Small intestine (tissue), 16 donors: ENCODE results near the gene CRLF3. TPM values are rescaled to one million over a fixed set of nuclear protein-coding genes. Genes with fewer than 3 reads are reported as not detected.
A peak's percentile ranks its signal among the peaks of the same experiment; 100 is the strongest.

ENCODE experiments used
- DNase-seq, 2 donors: peaks; one replicate each; pipeline versions ENCODE4 v3.0.0 to v3.0.0-alpha.2; 2013
- FAIRE-seq: peaks from 2 replicates; lab custom pipeline; 2012; peaks lifted over from hg19 to GRCh38; lab: Jason Lieb, UNC
- H3K27ac ChIP-seq, 3 donors: one replicate each; pipeline ENCODE4 v1.5.1; 2013; ENCODE audit warnings: low read length in 2 of 3, mild to moderate bottlenecking in 2 of 3, control low read depth in 1 of 3, inconsistent platforms in 1 of 3, low read depth in 1 of 3, moderate library complexity in 1 of 3
- H3K27me3 ChIP-seq, 3 donors: one replicate each; pipeline ENCODE4 v1.6.1; 2013; ENCODE audit warnings: low read length in 3 of 3, inconsistent platforms in 1 of 3; ENCODE audit not compliant: control insufficient read depth in 3 of 3, insufficient read depth in 3 of 3
- H3K36me3 ChIP-seq, 3 donors: one replicate each; pipeline ENCODE4 v1.6.1; 2013; ENCODE audit warnings: low read length in 3 of 3, inconsistent platforms in 1 of 3, low read depth in 1 of 3, mild to moderate bottlenecking in 1 of 3, moderate library complexity in 1 of 3; ENCODE audit not compliant: control insufficient read depth in 3 of 3, insufficient read depth in 2 of 3
- H3K4me1 ChIP-seq, 3 donors: one replicate each; pipeline ENCODE4 v1.6.1; 2013; ENCODE audit warnings: low read length in 2 of 3, inconsistent platforms in 1 of 3, low read depth in 1 of 3, mild to moderate bottlenecking in 1 of 3, moderate library complexity in 1 of 3; ENCODE audit not compliant: control insufficient read depth in 3 of 3, insufficient read depth in 2 of 3
- H3K4me3 ChIP-seq, 3 donors: one replicate each; pipeline ENCODE4 v1.5.1; 2013; ENCODE audit warnings: low read length in 3 of 3, control low read depth in 1 of 3, inconsistent platforms in 1 of 3, low read depth in 1 of 3, mild to moderate bottlenecking in 1 of 3, moderate library complexity in 1 of 3
- H3K9me3 ChIP-seq, 2 donors: one replicate each; pipeline ENCODE4 v1.6.1; 2013; ENCODE audit warnings: low read depth in 1 of 2, low read length in 1 of 2; ENCODE audit not compliant: control insufficient read depth in 2 of 2, insufficient read depth in 1 of 2
- WGBS, 3 donors: extraction: QIAGEN DNeasy Blood & Tissue Kit; methylation state at CpG; one replicate each; pipeline ENCODE4 v1.1.7; 2013; 5-methylcytosine and 5-hydroxymethylcytosine counted together
- long read RNA-seq, 10 donors: transcript quantifications; one replicate each; lab custom pipeline, GENCODE V29; 2026
- polyA plus RNA-seq, 4 donors: library from polyadenylated mRNA; stranded (reverse) in 3 of 4; unstranded in 1 of 4; fragments of 200-250 nt in 3 of 4; fragments of 120-200 nt in 1 of 4; gene quantifications; one replicate each; pipeline versions ENCODE4 v1.2.1 to v1.2.3, GENCODE V29; 2013
- donor health status: healthy with polysubstance abuse.
- donor health status: control.
- donor health status: control.
- donor health status: Bipolar disorder and iron deficiency.
- donor health status: healthy.

Gene CRLF3, protein sequence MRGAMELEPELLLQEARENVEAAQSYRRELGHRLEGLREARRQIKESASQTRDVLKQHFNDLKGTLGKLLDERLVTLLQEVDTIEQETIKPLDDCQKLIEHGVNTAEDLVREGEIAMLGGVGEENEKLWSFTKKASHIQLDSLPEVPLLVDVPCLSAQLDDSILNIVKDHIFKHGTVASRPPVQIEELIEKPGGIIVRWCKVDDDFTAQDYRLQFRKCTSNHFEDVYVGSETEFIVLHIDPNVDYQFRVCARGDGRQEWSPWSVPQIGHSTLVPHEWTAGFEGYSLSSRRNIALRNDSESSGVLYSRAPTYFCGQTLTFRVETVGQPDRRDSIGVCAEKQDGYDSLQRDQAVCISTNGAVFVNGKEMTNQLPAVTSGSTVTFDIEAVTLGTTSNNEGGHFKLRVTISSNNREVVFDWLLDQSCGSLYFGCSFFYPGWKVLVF
- polyA plus RNA-seq = 1 to 10 TPM; 5.6 to 10.0 (median 5.9) TPM
- long read RNA-seq, donor 1 = 0 reads
- long read RNA-seq, donor 2, partial matches to known transcripts = 0 of 3 reads
- long read RNA-seq, donor 2, other reads (novel, unspliced or antisense) = 0 of 3 reads
- long read RNA-seq, donor 3, partial matches to known transcripts = 6 of 7 reads
- long read RNA-seq, donor 3, other reads (novel, unspliced or antisense) = 0 of 7 reads
- long read RNA-seq, donor 4 = 0 reads
- long read RNA-seq, donor 5, partial matches to known transcripts = 9 of 9 reads
- long read RNA-seq, donor 5, other reads (novel, unspliced or antisense) = 0 of 9 reads
- long read RNA-seq, donor 6, partial matches to known transcripts = 0 of 2 reads
- long read RNA-seq, donor 6, other reads (novel, unspliced or antisense) = 0 of 2 reads
- long read RNA-seq, donor 7, transcript CRLF3-201 (8 exons, 2,957 nt) = major isoform, 10 of 10 reads
- long read RNA-seq, donor 7, partial matches to known transcripts = 0 of 10 reads
- long read RNA-seq, donor 7, other reads (novel, unspliced or antisense) = 0 of 10 reads
- long read RNA-seq, donor 8 = 0 reads
- long read RNA-seq, donor 9 = 0 reads
- long read RNA-seq, donor 10, partial matches to known transcripts = 0 of 2 reads
- long read RNA-seq, donor 10, other reads (novel, unspliced or antisense) = 0 of 2 reads

DNA sequence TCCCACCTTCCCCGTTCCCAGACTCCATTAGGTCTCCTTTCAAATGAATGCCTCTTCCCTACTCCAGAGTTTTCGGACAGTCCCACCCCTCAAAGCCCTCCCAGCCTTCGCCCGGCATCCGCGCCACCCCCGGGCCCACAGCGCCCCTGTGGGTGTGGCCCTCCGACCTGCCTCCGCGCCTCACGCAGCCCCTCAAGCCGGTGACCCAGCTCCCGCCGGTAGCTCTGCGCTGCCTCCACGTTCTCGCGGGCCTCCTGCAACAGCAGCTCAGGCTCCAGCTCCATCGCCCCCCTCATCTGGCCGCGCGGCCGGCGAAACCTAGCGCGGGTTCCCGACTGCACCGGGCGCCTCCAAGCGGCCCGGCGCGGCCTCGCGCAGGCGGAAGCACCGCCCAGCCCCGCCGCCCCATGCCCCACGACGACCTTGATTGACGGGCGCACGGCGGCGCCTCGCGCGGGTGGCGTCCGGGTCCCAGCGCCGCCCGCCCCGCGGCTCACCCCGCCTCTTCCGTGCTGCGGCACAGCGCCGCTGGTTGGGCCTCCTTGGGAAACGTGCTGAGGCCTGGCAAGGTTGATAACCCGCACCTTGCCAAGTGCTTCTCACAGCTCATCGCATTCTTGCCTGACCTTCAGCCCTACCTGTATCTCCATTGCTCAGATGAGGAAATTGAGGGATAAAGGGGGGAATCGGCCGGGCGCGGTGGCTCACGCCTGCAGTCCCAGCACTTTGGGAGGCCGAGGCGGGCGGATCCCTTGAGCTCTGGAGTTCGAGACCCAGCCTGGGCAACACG lies at the start of gene CRLF3:
CRLF3 (minus strand) TSS at position 337 of the 790 bp plus-strand sequence; CDS start at position 296, 41 bp downstream.
- FAIRE-seq = no peak
- no peaks in the 10 kb centered on the region for H3K36me3 ChIP-seq
- H3K9me3 ChIP-seq = no peaks in the 10 kb centered on the region
- no peaks in the 10 kb centered on the region for H3K27me3 ChIP-seq
- H3K4me1 ChIP-seq = peaks cover 0 to 16% (median 11%) of the 10 kb centered on the region in 3 donors
- peak within 1 kb of the TSS; percentile 78 to 93 (median 84) for H3K27ac ChIP-seq
- 3 to 5% (median 4%) methylated on average over 65 to 75 of the region's 75 CpGs for WGBS, 3 donors
- DNase-seq = peak; percentile 95
- peak within 1 kb of the TSS; percentile 64 to 99 (median 66) for H3K4me3 ChIP-seq

- H3K9me3 ChIP-seq = no peaks in the 10 kb centered on the region
- H3K36me3 ChIP-seq = peaks cover 0 to 18% (median 3%) of the 10 kb centered on the region in 3 donors
- no peaks in the 10 kb centered on the region for H3K4me1 ChIP-seq
- no peak for FAIRE-seq
- H3K27me3 ChIP-seq = no peaks in the 10 kb centered on the region
- 95 to 98% (median 95%) methylated on average over 6 of the region's 6 CpGs for WGBS, 3 donors
- no peak overlapping the region for H3K27ac ChIP-seq
- DNase-seq = no peak
- no peak overlapping the region for H3K4me3 ChIP-seq
These were observed 44.5 kb upstream of the CRLF3 start for GRCh38 chr17:30869005-30869404.

GRCh38 chr17:30864636-30865035 lies 40.1 kb upstream of the CRLF3 start:
- H3K27me3 ChIP-seq = no peaks in the 10 kb centered on the region
- 98 to 100% (median 100%) methylated on average over 1 of the region's 1 CpG for WGBS, 3 donors
- H3K4me3 ChIP-seq = no peak overlapping the region
- H3K4me1 ChIP-seq = no peaks in the 10 kb centered on the region
- peaks cover 0 to 23% (median 3%) of the 10 kb centered on the region in 3 donors for H3K36me3 ChIP-seq
- no peak for DNase-seq
- no peak overlapping the region for H3K27ac ChIP-seq
- FAIRE-seq = no peak
- H3K9me3 ChIP-seq = no peaks in the 10 kb centered on the region

- H3K4me1 ChIP-seq = no peaks in the 10 kb centered on the region
- no peak overlapping the region for H3K27ac ChIP-seq
- H3K27me3 ChIP-seq = no peaks in the 10 kb centered on the region
- DNase-seq (no peak), FAIRE-seq (no peak)
- H3K4me3 ChIP-seq = no peak overlapping the region
- no peaks in the 10 kb centered on the region for H3K9me3 ChIP-seq
- WGBS, 3 donors = 92 to 94% (median 93%) methylated on average over 9 of the region's 9 CpGs
- peaks cover 0 to 34% (median 0%) of the 10 kb centered on the region in 3 donors for H3K36me3 ChIP-seq
These were observed 34.2 kb upstream of the CRLF3 start for GRCh38 chr17:30858556-30859250.

GRCh38 chr17:30854146-30854545 lies 29.7 kb upstream of the CRLF3 start:
- H3K36me3 ChIP-seq = peaks cover 0 to 28% (median 0%) of the 10 kb centered on the region in 3 donors
- WGBS, 3 donors = 96 to 100% (median 100%) methylated on average over 3 of the region's 3 CpGs
- FAIRE-seq = peak; percentile 98

GRCh38 chr17:30848021-30848420 lies 23.5 kb upstream of the CRLF3 start:
- Histone ChIP-seq H3K27me3 (no peaks in the 10 kb centered on the region), H3K27ac (no peak overlapping the region), H3K36me3 (peaks cover 0 to 19% (median 2%) of the 10 kb centered on the region in 3 donors), H3K4me1 (no peaks in the 10 kb centered on the region), H3K9me3 (no peaks in the 10 kb centered on the region), H3K4me3 (no peak overlapping the region)
- FAIRE-seq (no peak), DNase-seq (no peak)
- WGBS, 3 donors = 82 to 94% (median 93%) methylated on average over 6 of the region's 6 CpGs

More at GRCh38 chr17:30854146-30854545, 29.7 kb upstream of the CRLF3 start:
- H3K4me3 ChIP-seq = no peak overlapping the region
- H3K27ac ChIP-seq = no peak overlapping the region
- H3K4me1 ChIP-seq = no peaks in the 10 kb centered on the region
- H3K27me3 ChIP-seq = no peaks in the 10 kb centered on the region
- DNase-seq = no peak
- H3K9me3 ChIP-seq = no peaks in the 10 kb centered on the region

GRCh38 chr17:30840771-30841170 lies 16.3 kb upstream of the CRLF3 start:
- no peak for FAIRE-seq
- Histone ChIP-seq H3K36me3 (peaks cover 0 to 13% (median 0%) of the 10 kb centered on the region in 3 donors), H3K27me3 (no peaks in the 10 kb centered on the region), H3K4me3 (no peak overlapping the region), H3K9me3 (no peaks in the 10 kb centered on the region), H3K4me1 (peaks cover 0 to 2% (median 0%) of the 10 kb centered on the region in 3 donors), H3K27ac (no peak overlapping the region)
- 89 to 99% (median 96%) methylated on average over 7 of the region's 7 CpGs for WGBS, 3 donors
- DNase-seq = no peak
